GM23338 (cell line): Measurements from ENCODE around the gene TRUB1. TPM values are rescaled to one million over a fixed set of nuclear protein-coding genes. Genes with fewer than 3 reads are reported as not detected.

Experiments
- EZH2 ChIP-seq: fragments of 200-600 bp; sonication (generic); IDR thresholded peaks from one replicate; pipeline ENCODE4 v1.8.0; 2017; ENCODE audit warnings: antibody characterized with exemption, mild to moderate bottlenecking, low read depth; ENCODE audit not compliant: unreplicated experiment
- JUNB ChIP-seq: IDR thresholded peaks from one replicate; pipeline ENCODE4 v1.6.1; 2016; ENCODE audit warnings: antibody characterized with exemption; ENCODE audit not compliant: unreplicated experiment
- NANOG ChIP-seq: IDR thresholded peaks from 2 replicates; pipeline ENCODE4 v1.6.1; 2016; ENCODE audit warnings: antibody characterized with exemption, borderline replicate concordance
- POLR2AphosphoS5 ChIP-seq: IDR thresholded peaks from 2 replicates; pipeline ENCODE4 v1.6.1; 2016; ENCODE audit warnings: antibody characterized with exemption, low read depth
- STAT1 ChIP-seq: IDR thresholded peaks from one replicate; pipeline ENCODE4 v1.6.1; 2016; ENCODE audit warnings: antibody characterized with exemption; ENCODE audit not compliant: unreplicated experiment
- ZNF114 ChIP-seq: fragments of 250-450 bp; sonication (Bioruptor Pico); IDR thresholded peaks from 2 replicates; pipeline ENCODE4 v1.5.0; 2020; ENCODE audit warnings: mild to moderate bottlenecking, moderate library complexity
- polyA plus RNA-seq: library from polyadenylated mRNA; unstranded; fragments of >200 nt; fragmentation: Nextera tagmentation; extraction: Ambion mirVana; gene quantifications from 2 replicates; pipeline ENCODE4 v1.2.1, GENCODE V29; 2016
- total RNA-seq: library from RNA; depleted of rRNA; stranded (reverse); fragments of >200 nt; shearing (Covaris generic); gene quantifications from 2 replicates; pipeline ENCODE4 v1.2.3, GENCODE V29; 2014
- TF ChIP-seq, protein P1 (sequence below): fragments of 250-450 bp; sonication (Bioruptor Pico); IDR thresholded peaks from 2 replicates; pipeline ENCODE4 v1.5.0; 2020; ENCODE audit warnings: mild to moderate bottlenecking, moderate library complexity
- TF ChIP-seq, protein P2 (sequence below): IDR thresholded peaks from one replicate; pipeline ENCODE4 v1.6.1; 2018; ENCODE audit warnings: antibody characterized with exemption; ENCODE audit not compliant: unreplicated experiment

TRUB1 gene
- total and polyA plus RNA-seq, 2 experiments from 2014 or later, result 15.5 to 34.5 TPM

DNA sequence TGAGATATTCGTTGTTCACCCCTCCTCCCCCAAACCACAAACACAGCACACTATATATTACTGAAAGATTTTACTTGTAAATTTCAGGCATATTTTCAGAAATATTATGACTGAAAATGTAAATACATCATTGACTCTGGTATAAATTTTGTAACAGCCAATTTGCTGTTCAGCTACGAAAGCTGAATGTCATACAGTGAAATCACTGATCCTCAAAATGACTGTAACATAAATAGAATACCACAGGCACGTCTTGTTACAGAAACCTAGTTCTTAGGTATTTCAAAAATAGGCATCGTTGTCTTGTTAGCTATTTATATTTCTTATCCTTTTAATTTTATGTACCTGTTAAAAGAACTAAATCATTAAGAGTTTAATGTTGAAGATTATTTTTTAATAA, 15.1 kb downstream of the TRUB1 start (continued):
- TF ChIP-seq, protein P1, sequence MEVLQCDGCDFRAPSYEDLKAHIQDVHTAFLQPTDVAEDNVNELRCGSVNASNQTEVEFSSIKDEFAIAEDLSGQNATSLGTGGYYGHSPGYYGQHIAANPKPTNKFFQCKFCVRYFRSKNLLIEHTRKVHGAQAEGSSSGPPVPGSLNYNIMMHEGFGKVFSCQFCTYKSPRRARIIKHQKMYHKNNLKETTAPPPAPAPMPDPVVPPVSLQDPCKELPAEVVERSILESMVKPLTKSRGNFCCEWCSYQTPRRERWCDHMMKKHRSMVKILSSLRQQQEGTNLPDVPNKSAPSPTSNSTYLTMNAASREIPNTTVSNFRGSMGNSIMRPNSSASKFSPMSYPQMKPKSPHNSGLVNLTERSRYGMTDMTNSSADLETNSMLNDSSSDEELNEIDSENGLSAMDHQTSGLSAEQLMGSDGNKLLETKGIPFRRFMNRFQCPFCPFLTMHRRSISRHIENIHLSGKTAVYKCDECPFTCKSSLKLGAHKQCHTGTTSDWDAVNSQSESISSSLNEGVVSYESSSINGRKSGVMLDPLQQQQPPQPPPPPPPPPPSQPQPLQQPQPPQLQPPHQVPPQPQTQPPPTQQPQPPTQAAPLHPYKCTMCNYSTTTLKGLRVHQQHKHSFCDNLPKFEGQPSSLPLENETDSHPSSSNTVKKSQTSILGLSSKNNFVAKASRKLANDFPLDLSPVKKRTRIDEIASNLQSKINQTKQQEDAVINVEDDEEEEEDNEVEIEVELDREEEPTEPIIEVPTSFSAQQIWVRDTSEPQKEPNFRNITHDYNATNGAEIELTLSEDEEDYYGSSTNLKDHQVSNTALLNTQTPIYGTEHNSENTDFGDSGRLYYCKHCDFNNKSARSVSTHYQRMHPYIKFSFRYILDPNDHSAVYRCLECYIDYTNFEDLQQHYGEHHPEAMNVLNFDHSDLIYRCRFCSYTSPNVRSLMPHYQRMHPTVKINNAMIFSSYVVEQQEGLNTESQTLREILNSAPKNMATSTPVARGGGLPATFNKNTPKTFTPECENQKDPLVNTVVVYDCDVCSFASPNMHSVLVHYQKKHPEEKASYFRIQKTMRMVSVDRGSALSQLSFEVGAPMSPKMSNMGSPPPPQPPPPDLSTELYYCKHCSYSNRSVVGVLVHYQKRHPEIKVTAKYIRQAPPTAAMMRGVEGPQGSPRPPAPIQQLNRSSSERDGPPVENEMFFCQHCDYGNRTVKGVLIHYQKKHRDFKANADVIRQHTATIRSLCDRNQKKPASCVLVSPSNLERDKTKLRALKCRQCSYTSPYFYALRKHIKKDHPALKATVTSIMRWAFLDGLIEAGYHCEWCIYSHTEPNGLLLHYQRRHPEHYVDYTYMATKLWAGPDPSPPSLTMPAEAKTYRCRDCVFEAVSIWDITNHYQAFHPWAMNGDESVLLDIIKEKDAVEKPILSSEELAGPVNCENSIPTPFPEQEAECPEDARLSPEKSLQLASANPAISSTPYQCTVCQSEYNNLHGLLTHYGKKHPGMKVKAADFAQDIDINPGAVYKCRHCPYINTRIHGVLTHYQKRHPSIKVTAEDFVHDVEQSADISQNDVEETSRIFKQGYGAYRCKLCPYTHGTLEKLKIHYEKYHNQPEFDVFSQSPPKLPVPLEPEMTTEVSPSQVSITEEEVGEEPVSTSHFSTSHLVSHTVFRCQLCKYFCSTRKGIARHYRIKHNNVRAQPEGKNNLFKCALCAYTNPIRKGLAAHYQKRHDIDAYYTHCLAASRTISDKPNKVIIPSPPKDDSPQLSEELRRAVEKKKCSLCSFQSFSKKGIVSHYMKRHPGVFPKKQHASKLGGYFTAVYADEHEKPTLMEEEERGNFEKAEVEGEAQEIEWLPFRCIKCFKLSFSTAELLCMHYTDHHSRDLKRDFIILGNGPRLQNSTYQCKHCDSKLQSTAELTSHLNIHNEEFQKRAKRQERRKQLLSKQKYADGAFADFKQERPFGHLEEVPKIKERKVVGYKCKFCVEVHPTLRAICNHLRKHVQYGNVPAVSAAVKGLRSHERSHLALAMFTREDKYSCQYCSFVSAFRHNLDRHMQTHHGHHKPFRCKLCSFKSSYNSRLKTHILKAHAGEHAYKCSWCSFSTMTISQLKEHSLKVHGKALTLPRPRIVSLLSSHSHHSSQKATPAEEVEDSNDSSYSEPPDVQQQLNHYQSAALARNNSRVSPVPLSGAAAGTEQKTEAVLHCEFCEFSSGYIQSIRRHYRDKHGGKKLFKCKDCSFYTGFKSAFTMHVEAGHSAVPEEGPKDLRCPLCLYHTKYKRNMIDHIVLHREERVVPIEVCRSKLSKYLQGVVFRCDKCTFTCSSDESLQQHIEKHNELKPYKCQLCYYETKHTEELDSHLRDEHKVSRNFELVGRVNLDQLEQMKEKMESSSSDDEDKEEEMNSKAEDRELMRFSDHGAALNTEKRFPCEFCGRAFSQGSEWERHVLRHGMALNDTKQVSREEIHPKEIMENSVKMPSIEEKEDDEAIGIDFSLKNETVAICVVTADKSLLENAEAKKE (CRISPR knock-in tag), result no peak
- TF ChIP-seq POLR2AphosphoS5 (no peak), NANOG (no peak), JUNB (no peak), ZNF114 (CRISPR knock-in tag) (no peak), EZH2 (no peak), STAT1 (no peak)
- TF ChIP-seq, protein P2, sequence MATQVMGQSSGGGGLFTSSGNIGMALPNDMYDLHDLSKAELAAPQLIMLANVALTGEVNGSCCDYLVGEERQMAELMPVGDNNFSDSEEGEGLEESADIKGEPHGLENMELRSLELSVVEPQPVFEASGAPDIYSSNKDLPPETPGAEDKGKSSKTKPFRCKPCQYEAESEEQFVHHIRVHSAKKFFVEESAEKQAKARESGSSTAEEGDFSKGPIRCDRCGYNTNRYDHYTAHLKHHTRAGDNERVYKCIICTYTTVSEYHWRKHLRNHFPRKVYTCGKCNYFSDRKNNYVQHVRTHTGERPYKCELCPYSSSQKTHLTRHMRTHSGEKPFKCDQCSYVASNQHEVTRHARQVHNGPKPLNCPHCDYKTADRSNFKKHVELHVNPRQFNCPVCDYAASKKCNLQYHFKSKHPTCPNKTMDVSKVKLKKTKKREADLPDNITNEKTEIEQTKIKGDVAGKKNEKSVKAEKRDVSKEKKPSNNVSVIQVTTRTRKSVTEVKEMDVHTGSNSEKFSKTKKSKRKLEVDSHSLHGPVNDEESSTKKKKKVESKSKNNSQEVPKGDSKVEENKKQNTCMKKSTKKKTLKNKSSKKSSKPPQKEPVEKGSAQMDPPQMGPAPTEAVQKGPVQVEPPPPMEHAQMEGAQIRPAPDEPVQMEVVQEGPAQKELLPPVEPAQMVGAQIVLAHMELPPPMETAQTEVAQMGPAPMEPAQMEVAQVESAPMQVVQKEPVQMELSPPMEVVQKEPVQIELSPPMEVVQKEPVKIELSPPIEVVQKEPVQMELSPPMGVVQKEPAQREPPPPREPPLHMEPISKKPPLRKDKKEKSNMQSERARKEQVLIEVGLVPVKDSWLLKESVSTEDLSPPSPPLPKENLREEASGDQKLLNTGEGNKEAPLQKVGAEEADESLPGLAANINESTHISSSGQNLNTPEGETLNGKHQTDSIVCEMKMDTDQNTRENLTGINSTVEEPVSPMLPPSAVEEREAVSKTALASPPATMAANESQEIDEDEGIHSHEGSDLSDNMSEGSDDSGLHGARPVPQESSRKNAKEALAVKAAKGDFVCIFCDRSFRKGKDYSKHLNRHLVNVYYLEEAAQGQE, result no peak
